ENCODE results near the gene CPNE5. TPM values are rescaled to one million over a fixed set of nuclear protein-coding genes. Genes with fewer than 3 reads are reported as not detected.

CPNE5 gene
- total RNA-seq, 1 donor from 2014 or later: 6.6 TPM

- Histone ChIP-seq H3K4me3 (no peak overlapping the region), H3K4me1 (peaks cover 26% of the 10 kb centered on the region), H3K36me3 (no peaks in the 10 kb centered on the region), H3K9me3 (no peaks in the 10 kb centered on the region), H3K27ac (no peak overlapping the region), H3K27me3 (no peaks in the 10 kb centered on the region)
- no peak for TF ChIP-seq CTCF (IDR thresholded peaks at IDR 0.05)
- TF ChIP-seq POLR2AphosphoS5 (IDR thresholded peaks at IDR 0.05; ENCODE audit: insufficient read depth in 1 of 2, low read depth in 1 of 2): no peak
- TF ChIP-seq POLR2A (IDR thresholded peaks at IDR 0.05): no peak
- intact Hi-C loops (cut with DNase I): loop anchor here (1.0 to 10.0 kb wide), 2 partner anchors 85 to 218 kb away; partner anchors contain the start of gene MTCH1
- DNase-seq (ENCODE audit: extremely low spot score in 2 of 2): no peak
Observed at GRCh38 chr6:36766399-36766945, 72.8 kb downstream of the CPNE5 start.

GRCh38 chr6:36765594-36766398 is 73.4 kb downstream of the CPNE5 start:
- peak overlapping the region; percentile 27 for H3K27ac ChIP-seq
- H3K9me3 ChIP-seq: no peaks in the 10 kb centered on the region
- no peak for DNase-seq (ENCODE audit: extremely low spot score in 2 of 2)
- peaks cover 24% of the 10 kb centered on the region for H3K4me1 ChIP-seq
- no peaks in the 10 kb centered on the region for H3K36me3 ChIP-seq
- H3K4me3 ChIP-seq: no peak overlapping the region
- intact Hi-C loops (cut with DNase I): loop anchor here (1.0 to 10.0 kb wide), 2 partner anchors 86 to 219 kb away; partner anchors contain the start of gene MTCH1
- TF ChIP-seq CTCF (IDR thresholded peaks at IDR 0.05) (peak; percentile 69 to 94 (median 86)), POLR2A (IDR thresholded peaks at IDR 0.05) (no peak), POLR2AphosphoS5 (IDR thresholded peaks at IDR 0.05; ENCODE audit: insufficient read depth in 1 of 2, low read depth in 1 of 2) (peak; percentile 47 to 58)
- no peaks in the 10 kb centered on the region for H3K27me3 ChIP-seq

- Histone ChIP-seq H3K27ac (peak overlapping the region; percentile 27), H3K27me3 (no peaks in the 10 kb centered on the region), H3K4me1 (peaks cover 18% of the 10 kb centered on the region), H3K36me3 (no peaks in the 10 kb centered on the region), H3K9me3 (no peaks in the 10 kb centered on the region), H3K4me3 (no peak overlapping the region)
- intact Hi-C loops (cut with DNase I): loop anchor here (10.0 kb wide), 1 partner anchor 220 kb away; the partner anchor contains the start of gene MTCH1
- DNase-seq (ENCODE audit: extremely low spot score in 2 of 2): no peak
- TF ChIP-seq POLR2A (IDR thresholded peaks at IDR 0.05) (no peak), CTCF (IDR thresholded peaks at IDR 0.05) (no peak)
Observed at GRCh38 chr6:36765190-36765589, 74.1 kb downstream of the CPNE5 start.

GRCh38 chr6:36762123-36762522 is 77.1 kb downstream of the CPNE5 start:
- no peaks in the 10 kb centered on the region for H3K27me3 ChIP-seq
- no peak for DNase-seq (ENCODE audit: extremely low spot score in 2 of 2)
- no peak overlapping the region for H3K4me3 ChIP-seq
- intact Hi-C loops (cut with DNase I): loop anchor here (10.0 kb wide), 1 partner anchor 223 kb away; the partner anchor contains the start of gene MTCH1
- H3K36me3 ChIP-seq: no peaks in the 10 kb centered on the region
- TF ChIP-seq POLR2A (IDR thresholded peaks at IDR 0.05): no peak
- no peak for TF ChIP-seq CTCF (IDR thresholded peaks at IDR 0.05)
- no peak for TF ChIP-seq POLR2AphosphoS5 (IDR thresholded peaks at IDR 0.05; ENCODE audit: insufficient read depth in 1 of 2, low read depth in 1 of 2)
- no peaks in the 10 kb centered on the region for H3K9me3 ChIP-seq
- H3K27ac ChIP-seq: no peak overlapping the region
- peaks cover 13% of the 10 kb centered on the region for H3K4me1 ChIP-seq

Data from vagina (tissue), 2 donors.